NCI-H146 (cell line): ENCODE data around the gene SMAD3.

Experiments used
- DNase-seq: peaks from one replicate; lab custom pipeline; 2025; lab: John Stamatoyannopoulos, UW

Gene SMAD3

GRCh38 chr15:67196672-67197363 lies 131.4 kb downstream of the SMAD3 start:
- DNase-seq: no peak

GRCh38 chr15:67197364-67197695 lies 131.9 kb downstream of the SMAD3 start:
- DNase-seq: no peak

- DNase-seq: no peak
Measured at GRCh38 chr15:67198157-67198754, 132.9 kb downstream of the SMAD3 start.

GRCh38 chr15:67199391-67199790 lies 134.0 kb downstream of the SMAD3 start:
- DNase-seq: no peak

GRCh38 chr15:67199881-67200763 lies 134.7 kb downstream of the SMAD3 start:
- DNase-seq: no peak

- DNase-seq: no peak
Measured at GRCh38 chr15:67201136-67201535, 135.7 kb downstream of the SMAD3 start.

GRCh38 chr15:67202091-67202490 lies 136.7 kb downstream of the SMAD3 start:
- no peak for DNase-seq

- DNase-seq: no peak
Measured at GRCh38 chr15:67202991-67203390, 137.6 kb downstream of the SMAD3 start.

GRCh38 chr15:67207555-67208207 lies 142.3 kb downstream of the SMAD3 start:
- no peak for DNase-seq

GRCh38 chr15:67208396-67208795 lies 143.0 kb downstream of the SMAD3 start:
- no peak for DNase-seq

- no peak for DNase-seq
Measured at GRCh38 chr15:67210555-67211168, 145.3 kb downstream of the SMAD3 start.

GRCh38 chr15:67212684-67213367 lies 147.4 kb downstream of the SMAD3 start:
- DNase-seq: no peak

GRCh38 chr15:67215102-67215501 lies 149.7 kb downstream of the SMAD3 start:
- DNase-seq: no peak

- DNase-seq: no peak
Measured at GRCh38 chr15:67216859-67217258, 151.5 kb downstream of the SMAD3 start.

- no peak for DNase-seq
Measured at GRCh38 chr15:67218428-67218827, 153.0 kb downstream of the SMAD3 start.

GRCh38 chr15:67219288-67219687 lies 153.9 kb downstream of the SMAD3 start:
- no peak for DNase-seq

GRCh38 chr15:67224889-67225288 lies 159.5 kb downstream of the SMAD3 start:
- no peak for DNase-seq

- DNase-seq: no peak
Measured at GRCh38 chr15:67225336-67225735, 159.9 kb downstream of the SMAD3 start.

GRCh38 chr15:67227431-67227830 lies 162.0 kb downstream of the SMAD3 start:
- DNase-seq: no peak

- no peak for DNase-seq
Measured at GRCh38 chr15:67227846-67228245, 162.4 kb downstream of the SMAD3 start.

- no peak for DNase-seq
Measured at GRCh38 chr15:67228286-67228685, 162.9 kb downstream of the SMAD3 start.

- DNase-seq: no peak
Measured at GRCh38 chr15:67230504-67230903, 165.1 kb downstream of the SMAD3 start.
